ENCODE measurements around the gene FASLG.
"Not testable (repeated sequence)": the region's sequence is repeated elsewhere in the genome, so short reads cannot be mapped to it uniquely, and the experiment has no call there.

FASLG gene

GRCh38 chr1:172686143-172686542 lies 27.2 kb downstream of the FASLG start:
- no peaks in the 10 kb centered on the region for H3K27me3 ChIP-seq (ENCODE audit: control insufficient read depth in 1 of 2, insufficient read depth in 2 of 2, low read length in 2 of 2)
- no peaks in the 10 kb centered on the region for H3K4me1 ChIP-seq (ENCODE audit: insufficient read depth, low read length)
- no peak overlapping the region for H3K4me3 ChIP-seq (ENCODE audit: low read depth in 1 of 2, low read length in 2 of 2)
- H3K36me3 ChIP-seq (ENCODE audit: insufficient read depth, low read length) = no peaks in the 10 kb centered on the region
- no peaks in the 10 kb centered on the region for H3K9me3 ChIP-seq (ENCODE audit: low read length)
- H3K9ac ChIP-seq (ENCODE audit: low read length) = no peak overlapping the region
- H3K27ac ChIP-seq (ENCODE audit: low read depth, low read length) = no peak overlapping the region

GRCh38 chr1:172688428-172689085 lies 29.7 kb downstream of the FASLG start:
- not testable (repeated sequence) for H3K27ac ChIP-seq (ENCODE audit: low read depth, low read length); H3K4me1 ChIP-seq (ENCODE audit: insufficient read depth, low read length); H3K4me3 ChIP-seq (ENCODE audit: low read depth in 1 of 2, low read length in 2 of 2); H3K36me3 ChIP-seq (ENCODE audit: insufficient read depth, low read length); H3K9ac ChIP-seq (ENCODE audit: low read length); H3K9me3 ChIP-seq (ENCODE audit: low read length); H3K27me3 ChIP-seq (ENCODE audit: control insufficient read depth in 1 of 2, insufficient read depth in 2 of 2, low read length in 2 of 2)

- H3K36me3 ChIP-seq (ENCODE audit: insufficient read depth, low read length); H3K27ac ChIP-seq (ENCODE audit: low read depth, low read length); H3K9me3 ChIP-seq (ENCODE audit: low read length); H3K4me3 ChIP-seq (ENCODE audit: low read depth in 1 of 2, low read length in 2 of 2); H3K4me1 ChIP-seq (ENCODE audit: insufficient read depth, low read length); H3K27me3 ChIP-seq (ENCODE audit: control insufficient read depth in 1 of 2, insufficient read depth in 2 of 2, low read length in 2 of 2); H3K9ac ChIP-seq (ENCODE audit: low read length): not testable (repeated sequence)
These were observed 32.0 kb downstream of the FASLG start for GRCh38 chr1:172690925-172691324.

- Histone ChIP-seq H3K36me3 (ENCODE audit: insufficient read depth, low read length) (no peaks in the 10 kb centered on the region), H3K9ac (ENCODE audit: low read length) (no peak overlapping the region), H3K4me3 (ENCODE audit: low read depth in 1 of 2, low read length in 2 of 2) (no peak overlapping the region), H3K9me3 (ENCODE audit: low read length) (no peaks in the 10 kb centered on the region), H3K27ac (ENCODE audit: low read depth, low read length) (no peak overlapping the region), H3K27me3 (ENCODE audit: control insufficient read depth in 1 of 2, insufficient read depth in 2 of 2, low read length in 2 of 2) (no peaks in the 10 kb centered on the region), H3K4me1 (ENCODE audit: insufficient read depth, low read length) (no peaks in the 10 kb centered on the region)
These were observed 38.7 kb downstream of the FASLG start for GRCh38 chr1:172697534-172698002.

GRCh38 chr1:172698224-172698623 lies 39.3 kb downstream of the FASLG start:
- Histone ChIP-seq H3K27me3 (ENCODE audit: control insufficient read depth in 1 of 2, insufficient read depth in 2 of 2, low read length in 2 of 2) (no peaks in the 10 kb centered on the region), H3K27ac (ENCODE audit: low read depth, low read length) (no peak overlapping the region), H3K9me3 (ENCODE audit: low read length) (no peaks in the 10 kb centered on the region), H3K36me3 (ENCODE audit: insufficient read depth, low read length) (no peaks in the 10 kb centered on the region), H3K4me3 (ENCODE audit: low read depth in 1 of 2, low read length in 2 of 2) (no peak overlapping the region), H3K4me1 (ENCODE audit: insufficient read depth, low read length) (no peaks in the 10 kb centered on the region), H3K9ac (ENCODE audit: low read length) (no peak overlapping the region)

GRCh38 chr1:172699111-172699510 lies 40.2 kb downstream of the FASLG start:
- Histone ChIP-seq H3K27me3 (ENCODE audit: control insufficient read depth in 1 of 2, insufficient read depth in 2 of 2, low read length in 2 of 2) (no peaks in the 10 kb centered on the region), H3K4me1 (ENCODE audit: insufficient read depth, low read length) (no peaks in the 10 kb centered on the region), H3K27ac (ENCODE audit: low read depth, low read length) (no peak overlapping the region), H3K9ac (ENCODE audit: low read length) (no peak overlapping the region), H3K9me3 (ENCODE audit: low read length) (no peaks in the 10 kb centered on the region), H3K4me3 (ENCODE audit: low read depth in 1 of 2, low read length in 2 of 2) (no peak overlapping the region), H3K36me3 (ENCODE audit: insufficient read depth, low read length) (no peaks in the 10 kb centered on the region)

- H3K36me3 ChIP-seq (ENCODE audit: insufficient read depth, low read length) = no peaks in the 10 kb centered on the region
- H3K9me3 ChIP-seq (ENCODE audit: low read length) = no peaks in the 10 kb centered on the region
- no peak overlapping the region for H3K27ac ChIP-seq (ENCODE audit: low read depth, low read length)
- H3K27me3 ChIP-seq (ENCODE audit: control insufficient read depth in 1 of 2, insufficient read depth in 2 of 2, low read length in 2 of 2) = no peaks in the 10 kb centered on the region
- H3K4me3 ChIP-seq (ENCODE audit: low read depth in 1 of 2, low read length in 2 of 2) = no peak overlapping the region
- no peak overlapping the region for H3K9ac ChIP-seq (ENCODE audit: low read length)
- no peaks in the 10 kb centered on the region for H3K4me1 ChIP-seq (ENCODE audit: insufficient read depth, low read length)
These were observed 40.9 kb downstream of the FASLG start for GRCh38 chr1:172699695-172700227.

- H3K27me3 ChIP-seq (ENCODE audit: control insufficient read depth in 1 of 2, insufficient read depth in 2 of 2, low read length in 2 of 2) = no peaks in the 10 kb centered on the region
- no peaks in the 10 kb centered on the region for H3K9me3 ChIP-seq (ENCODE audit: low read length)
- no peaks in the 10 kb centered on the region for H3K36me3 ChIP-seq (ENCODE audit: insufficient read depth, low read length)
- H3K4me3 ChIP-seq (ENCODE audit: low read depth in 1 of 2, low read length in 2 of 2) = no peak overlapping the region
- H3K4me1 ChIP-seq (ENCODE audit: insufficient read depth, low read length) = no peaks in the 10 kb centered on the region
- H3K9ac ChIP-seq (ENCODE audit: low read length) = no peak overlapping the region
- no peak overlapping the region for H3K27ac ChIP-seq (ENCODE audit: low read depth, low read length)
These were observed 41.7 kb downstream of the FASLG start for GRCh38 chr1:172700556-172700955.

- Histone ChIP-seq H3K9ac (ENCODE audit: low read length) (no peak overlapping the region), H3K36me3 (ENCODE audit: insufficient read depth, low read length) (no peaks in the 10 kb centered on the region), H3K4me1 (ENCODE audit: insufficient read depth, low read length) (no peaks in the 10 kb centered on the region), H3K4me3 (ENCODE audit: low read depth in 1 of 2, low read length in 2 of 2) (no peak overlapping the region), H3K27ac (ENCODE audit: low read depth, low read length) (no peak overlapping the region), H3K9me3 (ENCODE audit: low read length) (no peaks in the 10 kb centered on the region), H3K27me3 (ENCODE audit: control insufficient read depth in 1 of 2, insufficient read depth in 2 of 2, low read length in 2 of 2) (no peaks in the 10 kb centered on the region)
These were observed 45.1 kb downstream of the FASLG start for GRCh38 chr1:172704001-172704400.

- no peaks in the 10 kb centered on the region for H3K36me3 ChIP-seq (ENCODE audit: insufficient read depth, low read length)
- H3K27me3 ChIP-seq (ENCODE audit: control insufficient read depth in 1 of 2, insufficient read depth in 2 of 2, low read length in 2 of 2) = no peaks in the 10 kb centered on the region
- no peak overlapping the region for H3K4me3 ChIP-seq (ENCODE audit: low read depth in 1 of 2, low read length in 2 of 2)
- no peak overlapping the region for H3K9ac ChIP-seq (ENCODE audit: low read length)
- no peaks in the 10 kb centered on the region for H3K9me3 ChIP-seq (ENCODE audit: low read length)
- H3K27ac ChIP-seq (ENCODE audit: low read depth, low read length) = no peak overlapping the region
- H3K4me1 ChIP-seq (ENCODE audit: insufficient read depth, low read length) = no peaks in the 10 kb centered on the region
These were observed 45.7 kb downstream of the FASLG start for GRCh38 chr1:172704420-172705210.

GRCh38 chr1:172708452-172708851 lies 49.5 kb downstream of the FASLG start:
- no peak overlapping the region for H3K27ac ChIP-seq (ENCODE audit: low read depth, low read length)

More at GRCh38 chr1:172708452-172708851, 49.5 kb downstream of the FASLG start:
- H3K36me3 ChIP-seq (ENCODE audit: insufficient read depth, low read length) = no peaks in the 10 kb centered on the region
- no peaks in the 10 kb centered on the region for H3K27me3 ChIP-seq (ENCODE audit: control insufficient read depth in 1 of 2, insufficient read depth in 2 of 2, low read length in 2 of 2)
- no peaks in the 10 kb centered on the region for H3K9me3 ChIP-seq (ENCODE audit: low read length)
- H3K9ac ChIP-seq (ENCODE audit: low read length) = no peak overlapping the region
- H3K4me3 ChIP-seq (ENCODE audit: low read depth in 1 of 2, low read length in 2 of 2) = no peak overlapping the region
- no peaks in the 10 kb centered on the region for H3K4me1 ChIP-seq (ENCODE audit: insufficient read depth, low read length)

Data from muscle layer of colon (tissue), 2 donors.